ENCODE results near the gene GJC2.

GJC2 gene

DNA sequence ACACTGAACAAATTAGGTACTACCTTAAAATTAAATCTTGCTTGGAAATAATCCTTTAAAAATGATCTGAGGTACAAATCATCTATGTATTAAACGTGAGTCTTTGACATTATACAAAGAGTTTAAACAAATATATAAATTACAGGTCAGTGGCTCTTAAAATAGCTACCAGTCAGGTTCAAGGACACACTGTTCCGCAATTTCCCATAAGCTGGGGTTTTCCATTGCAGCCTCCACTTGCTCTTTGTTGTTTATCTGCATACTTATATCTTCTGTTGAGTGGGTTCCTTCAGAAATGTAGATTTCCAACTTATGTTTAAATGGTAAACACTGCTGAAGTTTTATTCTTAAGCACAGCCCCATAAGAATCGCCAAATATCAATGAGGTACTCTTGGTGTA, 34.9 kb upstream of the GJC2 start:
- no peak overlapping the region for H3K4me2 ChIP-seq (ENCODE audit: low read depth, low read length)

DNA sequence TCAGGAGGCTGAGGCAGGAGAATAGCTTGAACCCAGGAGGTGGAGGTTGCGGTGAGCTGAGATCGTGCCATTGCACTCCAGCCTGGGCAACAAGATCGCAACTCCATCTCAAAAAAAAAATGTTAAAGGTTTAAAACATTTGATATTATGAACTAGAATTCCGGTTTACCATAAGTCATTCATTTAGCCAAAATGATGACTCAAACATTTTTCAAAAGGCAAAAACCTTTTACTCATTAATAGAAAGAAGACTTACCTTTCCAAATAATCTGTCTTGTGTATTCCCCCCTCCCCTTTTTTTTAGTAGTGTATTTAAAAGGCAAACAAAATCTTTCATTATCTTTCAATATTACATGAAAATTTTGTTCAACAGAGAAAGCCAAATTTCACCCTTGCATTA, 32.4 kb upstream of the GJC2 start:
- no peak overlapping the region for H3K27ac ChIP-seq (ENCODE audit: low read length)
- no peak overlapping the region for H2AFZ ChIP-seq (ENCODE audit: low read length)
- H3K4me2 ChIP-seq (ENCODE audit: low read depth, low read length): no peak overlapping the region
- no peaks in the 10 kb centered on the region for H3K9me2 ChIP-seq (replicated peaks; ENCODE audit: insufficient read depth, low read length)
- H3K79me2 ChIP-seq (ENCODE audit: low read length): no peaks in the 10 kb centered on the region
- H3F3A ChIP-seq (ENCODE audit: insufficient read depth, low read length): 0 out of 2 replicates have a peak, but pooled peaks cover 3% of the 10 kb centered on the region
- no peaks in the 10 kb centered on the region for H4K20me1 ChIP-seq (ENCODE audit: insufficient read depth, low read length)
- peaks cover 6% of the 10 kb centered on the region for H3K4me1 ChIP-seq (ENCODE audit: low read length)
- H3K36me3 ChIP-seq (replicated peaks; ENCODE audit: insufficient read depth, low read length): no peaks in the 10 kb centered on the region
- DNase-seq: no peak
- no peak overlapping the region for H3K4me3 ChIP-seq (ENCODE audit: low read length)
- TF ChIP-seq EZH2 (optimal IDR thresholded peaks at IDR 0.05; ENCODE audit: low read depth, low read length) (no peak), EZH2phosphoT487 (IDR thresholded peaks at IDR 0.05; ENCODE audit: low read length) (no peak)
- TF ChIP-seq, protein P1, sequence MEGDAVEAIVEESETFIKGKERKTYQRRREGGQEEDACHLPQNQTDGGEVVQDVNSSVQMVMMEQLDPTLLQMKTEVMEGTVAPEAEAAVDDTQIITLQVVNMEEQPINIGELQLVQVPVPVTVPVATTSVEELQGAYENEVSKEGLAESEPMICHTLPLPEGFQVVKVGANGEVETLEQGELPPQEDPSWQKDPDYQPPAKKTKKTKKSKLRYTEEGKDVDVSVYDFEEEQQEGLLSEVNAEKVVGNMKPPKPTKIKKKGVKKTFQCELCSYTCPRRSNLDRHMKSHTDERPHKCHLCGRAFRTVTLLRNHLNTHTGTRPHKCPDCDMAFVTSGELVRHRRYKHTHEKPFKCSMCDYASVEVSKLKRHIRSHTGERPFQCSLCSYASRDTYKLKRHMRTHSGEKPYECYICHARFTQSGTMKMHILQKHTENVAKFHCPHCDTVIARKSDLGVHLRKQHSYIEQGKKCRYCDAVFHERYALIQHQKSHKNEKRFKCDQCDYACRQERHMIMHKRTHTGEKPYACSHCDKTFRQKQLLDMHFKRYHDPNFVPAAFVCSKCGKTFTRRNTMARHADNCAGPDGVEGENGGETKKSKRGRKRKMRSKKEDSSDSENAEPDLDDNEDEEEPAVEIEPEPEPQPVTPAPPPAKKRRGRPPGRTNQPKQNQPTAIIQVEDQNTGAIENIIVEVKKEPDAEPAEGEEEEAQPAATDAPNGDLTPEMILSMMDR (IDR thresholded peaks at IDR 0.05; ENCODE audit: low read length): no peak
- no peaks in the 10 kb centered on the region for H3K9me3 ChIP-seq (replicated peaks; ENCODE audit: insufficient read depth, low read length)
- no peaks in the 10 kb centered on the region for H3K27me3 ChIP-seq (replicated peaks; ENCODE audit: insufficient read depth, low read length)
- H3K9ac ChIP-seq (ENCODE audit: low read length): no peak overlapping the region

More for the DNA sequence above, 34.9 kb upstream of the GJC2 start:
- H3K9ac ChIP-seq (ENCODE audit: low read length): no peak overlapping the region
- no peak overlapping the region for H3K4me3 ChIP-seq (ENCODE audit: low read length)
- no peak for DNase-seq
- no peaks in the 10 kb centered on the region for H4K20me1 ChIP-seq (ENCODE audit: insufficient read depth, low read length)
- peaks cover 19% of the 10 kb centered on the region for H3F3A ChIP-seq (ENCODE audit: insufficient read depth, low read length)
- H3K4me1 ChIP-seq (ENCODE audit: low read length): peaks cover 14% of the 10 kb centered on the region
- H2AFZ ChIP-seq (ENCODE audit: low read length): no peak overlapping the region
- no peak overlapping the region for H3K27ac ChIP-seq (ENCODE audit: low read length)
- H3K9me3 ChIP-seq (replicated peaks; ENCODE audit: insufficient read depth, low read length): no peaks in the 10 kb centered on the region
- H3K36me3 ChIP-seq (replicated peaks; ENCODE audit: insufficient read depth, low read length): no peaks in the 10 kb centered on the region
- no peaks in the 10 kb centered on the region for H3K27me3 ChIP-seq (replicated peaks; ENCODE audit: insufficient read depth, low read length)
- H3K9me2 ChIP-seq (replicated peaks; ENCODE audit: insufficient read depth, low read length): no peaks in the 10 kb centered on the region
- peaks cover 9% of the 10 kb centered on the region for H3K79me2 ChIP-seq (ENCODE audit: low read length)
- TF ChIP-seq, protein P1 (IDR thresholded peaks at IDR 0.05; ENCODE audit: low read length): no peak
- TF ChIP-seq EZH2phosphoT487 (IDR thresholded peaks at IDR 0.05; ENCODE audit: low read length) (no peak), EZH2 (optimal IDR thresholded peaks at IDR 0.05; ENCODE audit: low read depth, low read length) (no peak)

DNA sequence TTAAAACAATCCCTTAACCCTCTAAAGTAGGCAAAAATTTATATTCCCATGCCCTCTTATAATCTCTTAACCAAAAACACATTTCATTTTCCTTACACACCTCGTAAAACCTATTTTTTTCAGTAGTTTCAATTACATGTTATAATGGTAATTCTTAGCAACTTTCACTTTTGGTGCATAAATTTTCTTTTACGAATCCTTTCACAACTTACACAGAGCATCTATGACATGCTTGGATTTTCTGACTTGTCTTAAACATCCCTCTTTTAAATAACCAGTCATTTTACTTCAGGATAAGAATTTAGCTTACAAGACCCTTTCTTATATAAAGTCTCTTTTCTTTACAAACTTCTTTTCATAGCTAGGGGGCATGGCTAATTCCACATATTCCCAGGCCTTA, 31.7 kb upstream of the GJC2 start:
- no peaks in the 10 kb centered on the region for H3K4me1 ChIP-seq (ENCODE audit: low read length)
- no peak for DNase-seq
- no peak overlapping the region for H3K9ac ChIP-seq (ENCODE audit: low read length)
- H3K4me2 ChIP-seq (ENCODE audit: low read depth, low read length): no peak overlapping the region
- TF ChIP-seq, protein P1 (IDR thresholded peaks at IDR 0.05; ENCODE audit: low read length): no peak
- TF ChIP-seq EZH2 (optimal IDR thresholded peaks at IDR 0.05; ENCODE audit: low read depth, low read length): no peak
- no peak for TF ChIP-seq EZH2phosphoT487 (IDR thresholded peaks at IDR 0.05; ENCODE audit: low read length)
- no peak overlapping the region for H3K27ac ChIP-seq (ENCODE audit: low read length)
- no peaks in the 10 kb centered on the region for H3K79me2 ChIP-seq (ENCODE audit: low read length)
- no peaks in the 10 kb centered on the region for H3K9me3 ChIP-seq (replicated peaks; ENCODE audit: insufficient read depth, low read length)
- no peak overlapping the region for H3K4me3 ChIP-seq (ENCODE audit: low read length)
- no peaks in the 10 kb centered on the region for H3K27me3 ChIP-seq (replicated peaks; ENCODE audit: insufficient read depth, low read length)
- H4K20me1 ChIP-seq (ENCODE audit: insufficient read depth, low read length): no peaks in the 10 kb centered on the region
- H3K9me2 ChIP-seq (replicated peaks; ENCODE audit: insufficient read depth, low read length): no peaks in the 10 kb centered on the region
- H3K36me3 ChIP-seq (replicated peaks; ENCODE audit: insufficient read depth, low read length): no peaks in the 10 kb centered on the region
- no peaks in the 10 kb centered on the region for H3F3A ChIP-seq (ENCODE audit: insufficient read depth, low read length)
- H2AFZ ChIP-seq (ENCODE audit: low read length): no peak overlapping the region
